SK-N-SH treated with all-trans-retinoic acid at 6 μM for 48 hours (cell line): Measurements from ENCODE around the gene B3GNT5.

ENCODE experiments used
- ARNTL ChIP-seq: fragments of 450-650 bp; formaldehyde crosslinking; IDR thresholded peaks from 2 replicates; pipeline ENCODE4 v1.5.0; 2020; ENCODE audit warnings: low read depth, mild to moderate bottlenecking, moderate library complexity, borderline replicate concordance
- CSDC2 ChIP-seq: fragments of 250-450 bp; sonication (Bioruptor Pico); IDR thresholded peaks from 2 replicates; pipeline ENCODE4 v1.5.0; 2020; ENCODE audit warnings: mild to moderate bottlenecking, moderate library complexity
- OSR1 ChIP-seq: fragments of 250-450 bp; sonication (Bioruptor Pico); IDR thresholded peaks from 2 replicates; pipeline ENCODE4 v1.8.0; 2022; ENCODE audit warnings: moderate library complexity, mild to moderate bottlenecking, inconsistent platforms
- PATZ1 ChIP-seq: fragments of 250-450 bp; sonication (Bioruptor Pico); IDR thresholded peaks from 2 replicates; pipeline ENCODE4 v1.8.0; 2020; ENCODE audit warnings: mild to moderate bottlenecking, moderate library complexity, borderline replicate concordance
- RARB ChIP-seq: fragments of 250-450 bp; sonication (Bioruptor Pico); IDR thresholded peaks from 2 replicates; pipeline ENCODE4 v1.8.0; 2021; ENCODE audit warnings: mild to moderate bottlenecking, moderate library complexity
- SNAI2 ChIP-seq: fragments of 250-450 bp; sonication (Bioruptor Pico); IDR thresholded peaks from 2 replicates; pipeline ENCODE4 v1.5.0; 2020; ENCODE audit warnings: mild to moderate bottlenecking, moderate library complexity
- TCF4 ChIP-seq: fragments of 250-450 bp; sonication (Bioruptor Pico); IDR thresholded peaks from 2 replicates; pipeline ENCODE4 v1.8.0; 2021; ENCODE audit warnings: mild to moderate bottlenecking, moderate library complexity, borderline replicate concordance
- TSHZ2 ChIP-seq: fragments of 250-450 bp; sonication (Bioruptor Pico); IDR thresholded peaks from 2 replicates; pipeline ENCODE4 v1.5.0; 2020; ENCODE audit warnings: mild to moderate bottlenecking, moderate library complexity
- ZC3H10 ChIP-seq: fragments of 250-450 bp; sonication (Bioruptor Pico); IDR thresholded peaks from 2 replicates; pipeline ENCODE4 v1.5.1; 2021; ENCODE audit warnings: mild to moderate bottlenecking, moderate library complexity
- ZFP3 ChIP-seq: fragments of 250-450 bp; sonication (Bioruptor Pico); IDR thresholded peaks from 2 replicates; pipeline ENCODE4 v1.5.0; 2020; ENCODE audit warnings: mild to moderate bottlenecking, moderate library complexity
- ZFP30 ChIP-seq: fragments of 450-650 bp; formaldehyde crosslinking; IDR thresholded peaks from 2 replicates; pipeline ENCODE4 v1.5.0; 2022; ENCODE audit warnings: mild to moderate bottlenecking, moderate library complexity
- ZNF565 ChIP-seq: fragments of 450-650 bp; formaldehyde crosslinking; conservative IDR thresholded peaks from 2 replicates; pipeline ENCODE4 v1.5.0; 2020; ENCODE audit warnings: low read depth, mild to moderate bottlenecking, moderate library complexity
- ZNF70 ChIP-seq: fragments of 450-650 bp; formaldehyde crosslinking; IDR thresholded peaks from 2 replicates; pipeline ENCODE4 v1.5.0; 2020; ENCODE audit warnings: mild to moderate bottlenecking, moderate library complexity
- TF ChIP-seq, protein P1 (sequence below): fragments of 250-450 bp; sonication (Bioruptor Pico); IDR thresholded peaks from 2 replicates; pipeline ENCODE4 v1.5.1; 2020; ENCODE audit warnings: low read depth, mild to moderate bottlenecking, moderate library complexity

- TF ChIP-seq RARB (no peak), ZFP30 (CRISPR knock-in tag) (no peak), ZFP3 (CRISPR knock-in tag) (no peak), ZNF70 (CRISPR knock-in tag) (no peak), SNAI2 (CRISPR knock-in tag) (no peak), TSHZ2 (CRISPR knock-in tag) (no peak), TCF4 (CRISPR knock-in tag) (no peak), ZC3H10 (CRISPR knock-in tag) (no peak), PATZ1 (CRISPR knock-in tag) (no peak), ARNTL (CRISPR knock-in tag) (no peak), ZNF565 (CRISPR knock-in tag) (no peak), CSDC2 (CRISPR knock-in tag) (no peak), OSR1 (no peak)
- TF ChIP-seq, protein P1, sequence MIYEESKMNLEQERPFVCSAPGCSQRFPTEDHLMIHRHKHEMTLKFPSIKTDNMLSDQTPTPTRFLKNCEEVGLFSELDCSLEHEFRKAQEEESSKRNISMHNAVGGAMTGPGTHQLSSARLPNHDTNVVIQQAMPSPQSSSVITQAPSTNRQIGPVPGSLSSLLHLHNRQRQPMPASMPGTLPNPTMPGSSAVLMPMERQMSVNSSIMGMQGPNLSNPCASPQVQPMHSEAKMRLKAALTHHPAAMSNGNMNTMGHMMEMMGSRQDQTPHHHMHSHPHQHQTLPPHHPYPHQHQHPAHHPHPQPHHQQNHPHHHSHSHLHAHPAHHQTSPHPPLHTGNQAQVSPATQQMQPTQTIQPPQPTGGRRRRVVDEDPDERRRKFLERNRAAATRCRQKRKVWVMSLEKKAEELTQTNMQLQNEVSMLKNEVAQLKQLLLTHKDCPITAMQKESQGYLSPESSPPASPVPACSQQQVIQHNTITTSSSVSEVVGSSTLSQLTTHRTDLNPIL, result no peak
Observed at GRCh38 chr3:183249006-183249718, 3.9 kb upstream of the B3GNT5 start.
